GM23338 (cell line): ENCODE measurements around the gene ZPBP2. TPM values are rescaled to one million over a fixed set of nuclear protein-coding genes. Genes with fewer than 3 reads are reported as not detected.

Experiments used
- ATAC-seq: fragments of 200-7000 bp; cut with Tn5 transposase; 3 replicates; pipeline ENCODE4 v1.9.1; 2020
- DNase-seq: peaks from one replicate; pipeline ENCODE4 v3.0.0-alpha.2; 2015; ENCODE audit warnings: low spot score
- H2AFZ ChIP-seq: fragments of 200-600 bp; sonication (generic); 2 replicates; pipeline ENCODE4 v1.8.0; 2016; ENCODE audit warnings: antibody characterized with exemption, mild to moderate bottlenecking, moderate library complexity
- H3F3A ChIP-seq: fragments of 200-600 bp; sonication (generic); replicated peaks from 2 replicates; pipeline ENCODE4 v1.8.0; 2017; ENCODE audit warnings: antibody characterized with exemption, mixed run types, low read depth
- H3K27ac ChIP-seq: fragments of 200-600 bp; sonication (generic); 2 replicates; pipeline ENCODE4 v1.6.1; 2016; ENCODE audit warnings: low read depth
- H3K27me3 ChIP-seq: fragments of 200-600 bp; sonication (generic); 2 replicates; pipeline ENCODE4 v1.8.0; 2016; ENCODE audit warnings: mild to moderate bottlenecking, mixed run types, moderate library complexity; ENCODE audit not compliant: insufficient read depth
- H3K36me3 ChIP-seq: fragments of 200-600 bp; sonication (generic); 2 replicates; pipeline ENCODE4 v1.8.0; 2016; ENCODE audit warnings: mild to moderate bottlenecking; ENCODE audit not compliant: insufficient read depth
- H3K4me1 ChIP-seq: fragments of 200-600 bp; sonication (generic); 2 replicates; pipeline ENCODE4 v1.8.0; 2016; ENCODE audit warnings: mild to moderate bottlenecking, moderate library complexity; ENCODE audit not compliant: insufficient read depth
- H3K4me2 ChIP-seq: fragments of 200-600 bp; sonication (generic); 2 replicates; pipeline ENCODE4 v1.7.1; 2017; ENCODE audit warnings: mixed run types
- H3K4me3 ChIP-seq: fragments of 200-600 bp; sonication (generic); 2 replicates; pipeline ENCODE4 v1.6.1; 2016; ENCODE audit warnings: mixed run types
- H3K79me2 ChIP-seq: fragments of 200-600 bp; sonication (generic); replicated peaks from 2 replicates; pipeline ENCODE4 v1.8.0; 2017; ENCODE audit warnings: mild to moderate bottlenecking; ENCODE audit not compliant: insufficient read depth
- H3K9me2 ChIP-seq: fragments of 200-600 bp; sonication (generic); 2 replicates; pipeline ENCODE4 v1.8.0; 2017; ENCODE audit not compliant: insufficient read depth
- H4K20me1 ChIP-seq: fragments of 200-600 bp; sonication (generic); replicated peaks from 2 replicates; pipeline ENCODE4 v1.8.0; 2017; ENCODE audit warnings: mild to moderate bottlenecking; ENCODE audit not compliant: insufficient read depth
- H3K27ac Mint-ChIP-seq: 2 replicates; pipeline ENCODE4 v1.8.0; 2020; ENCODE audit warnings: inconsistent platforms, mild to moderate bottlenecking, moderate library complexity, mixed read lengths
- H3K27me3 Mint-ChIP-seq: 3 replicates; pipeline ENCODE4 v1.8.0; 2022; ENCODE audit warnings: low read depth, mild to moderate bottlenecking, moderate library complexity, mixed read lengths, inconsistent platforms; ENCODE audit not compliant: insufficient read depth, poor library complexity
- H3K36me3 Mint-ChIP-seq: 3 replicates; pipeline ENCODE4 v1.8.0; 2021; ENCODE audit warnings: low read depth, mild to moderate bottlenecking, inconsistent platforms, moderate library complexity, mixed read lengths
- H3K4me1 Mint-ChIP-seq: 3 replicates; pipeline ENCODE4 v1.8.0; 2020; ENCODE audit warnings: mild to moderate bottlenecking, inconsistent platforms, mixed read lengths
- H3K4me3 Mint-ChIP-seq: 3 replicates; pipeline ENCODE4 v1.8.0; 2021; ENCODE audit warnings: moderate library complexity, mild to moderate bottlenecking, inconsistent platforms, mixed read lengths
- H3K9me3 Mint-ChIP-seq: 3 replicates; pipeline ENCODE4 v1.8.0; 2020; ENCODE audit warnings: moderate library complexity, mild to moderate bottlenecking, inconsistent platforms, mixed read lengths
- CREB1 ChIP-seq: fragments of 250-450 bp; sonication (Bioruptor Pico); IDR thresholded peaks from 2 replicates; pipeline ENCODE4 v1.5.0; 2020; ENCODE audit warnings: low read depth, mild to moderate bottlenecking, moderate library complexity
- ETS1 ChIP-seq: IDR thresholded peaks from 2 replicates; pipeline ENCODE4 v1.6.1; 2016; ENCODE audit warnings: antibody characterized with exemption
- JUNB ChIP-seq: IDR thresholded peaks from one replicate; pipeline ENCODE4 v1.6.1; 2016; ENCODE audit warnings: antibody characterized with exemption; ENCODE audit not compliant: unreplicated experiment
- NANOG ChIP-seq: IDR thresholded peaks from 2 replicates; pipeline ENCODE4 v1.6.1; 2016; ENCODE audit warnings: antibody characterized with exemption, borderline replicate concordance
- ZNF331 ChIP-seq: fragments of 250-450 bp; sonication (Bioruptor Pico); IDR thresholded peaks from 2 replicates; pipeline ENCODE4 v1.5.0; 2020; ENCODE audit warnings: low read depth, mild to moderate bottlenecking, moderate library complexity
- polyA plus RNA-seq: library from polyadenylated mRNA; unstranded; fragments of >200 nt; fragmentation: Nextera tagmentation; extraction: Ambion mirVana; gene quantifications from 2 replicates; pipeline ENCODE4 v1.2.1, GENCODE V29; 2016
- total RNA-seq: library from RNA; depleted of rRNA; stranded (reverse); fragments of >200 nt; shearing (Covaris generic); gene quantifications from 2 replicates; pipeline ENCODE4 v1.2.3, GENCODE V29; 2014
- TF ChIP-seq, protein P1 (sequence below): fragments of 250-450 bp; sonication (Bioruptor Pico); IDR thresholded peaks from 2 replicates; pipeline ENCODE4 v1.5.0; 2020; ENCODE audit warnings: mild to moderate bottlenecking, moderate library complexity

Gene ZPBP2
- total and polyA plus RNA-seq, 2 experiments from 2014 or later, result not detected

DNA sequence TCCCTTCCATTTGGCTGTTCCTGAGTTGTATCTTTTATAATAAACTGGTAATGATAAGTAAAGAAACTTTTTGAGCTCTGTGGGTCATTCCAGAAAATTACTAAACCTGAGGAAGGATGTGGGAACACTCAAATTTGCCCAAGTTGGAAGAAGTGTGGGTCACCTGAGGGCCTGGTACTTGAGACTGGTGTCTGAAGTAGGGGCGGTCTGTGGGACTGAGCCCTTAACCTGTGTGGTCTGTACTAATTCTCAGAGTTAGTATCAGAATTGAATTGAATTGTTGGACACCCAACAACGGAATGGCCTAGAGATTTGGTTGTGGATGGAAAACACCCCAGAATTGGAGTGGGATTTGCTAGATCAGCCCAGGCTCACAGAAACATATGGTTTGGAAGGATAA, 47.0 kb upstream of the ZPBP2 start:
- Mint-ChIP-seq H3K36me3 (peaks cover 26% of the 10 kb centered on the region; the same call in 2 of the 3 replicates), H3K4me1 (0 out of 3 replicates have a peak, but pooled peaks cover 3% of the 10 kb centered on the region), H3K27me3 (peaks cover 2% of the 10 kb centered on the region), H3K27ac (no peak overlapping the region), H3K4me3 (no peak overlapping the region), H3K9me3 (peaks cover 32% of the 10 kb centered on the region)
- Histone ChIP-seq H3K4me1 (no peaks in the 10 kb centered on the region), H3K4me2 (no peak overlapping the region), H2AFZ (no peak overlapping the region), H3K27me3 (no peaks in the 10 kb centered on the region), H3K9me2 (peaks cover 5% of the 10 kb centered on the region; the same call in 1 of the 2 replicates), H3K79me2 (no peaks in the 10 kb centered on the region), H3K27ac (no peak overlapping the region), H3K36me3 (no peaks in the 10 kb centered on the region), H3F3A (no peaks in the 10 kb centered on the region), H3K4me3 (no peak overlapping the region), H4K20me1 (no peaks in the 10 kb centered on the region)
- ATAC-seq (no peak), DNase-seq (no peak)
- TF ChIP-seq ETS1 (no peak), CREB1 (CRISPR knock-in tag) (no peak), ZNF331 (CRISPR knock-in tag) (no peak), JUNB (no peak), NANOG (no peak)
- TF ChIP-seq, protein P1, sequence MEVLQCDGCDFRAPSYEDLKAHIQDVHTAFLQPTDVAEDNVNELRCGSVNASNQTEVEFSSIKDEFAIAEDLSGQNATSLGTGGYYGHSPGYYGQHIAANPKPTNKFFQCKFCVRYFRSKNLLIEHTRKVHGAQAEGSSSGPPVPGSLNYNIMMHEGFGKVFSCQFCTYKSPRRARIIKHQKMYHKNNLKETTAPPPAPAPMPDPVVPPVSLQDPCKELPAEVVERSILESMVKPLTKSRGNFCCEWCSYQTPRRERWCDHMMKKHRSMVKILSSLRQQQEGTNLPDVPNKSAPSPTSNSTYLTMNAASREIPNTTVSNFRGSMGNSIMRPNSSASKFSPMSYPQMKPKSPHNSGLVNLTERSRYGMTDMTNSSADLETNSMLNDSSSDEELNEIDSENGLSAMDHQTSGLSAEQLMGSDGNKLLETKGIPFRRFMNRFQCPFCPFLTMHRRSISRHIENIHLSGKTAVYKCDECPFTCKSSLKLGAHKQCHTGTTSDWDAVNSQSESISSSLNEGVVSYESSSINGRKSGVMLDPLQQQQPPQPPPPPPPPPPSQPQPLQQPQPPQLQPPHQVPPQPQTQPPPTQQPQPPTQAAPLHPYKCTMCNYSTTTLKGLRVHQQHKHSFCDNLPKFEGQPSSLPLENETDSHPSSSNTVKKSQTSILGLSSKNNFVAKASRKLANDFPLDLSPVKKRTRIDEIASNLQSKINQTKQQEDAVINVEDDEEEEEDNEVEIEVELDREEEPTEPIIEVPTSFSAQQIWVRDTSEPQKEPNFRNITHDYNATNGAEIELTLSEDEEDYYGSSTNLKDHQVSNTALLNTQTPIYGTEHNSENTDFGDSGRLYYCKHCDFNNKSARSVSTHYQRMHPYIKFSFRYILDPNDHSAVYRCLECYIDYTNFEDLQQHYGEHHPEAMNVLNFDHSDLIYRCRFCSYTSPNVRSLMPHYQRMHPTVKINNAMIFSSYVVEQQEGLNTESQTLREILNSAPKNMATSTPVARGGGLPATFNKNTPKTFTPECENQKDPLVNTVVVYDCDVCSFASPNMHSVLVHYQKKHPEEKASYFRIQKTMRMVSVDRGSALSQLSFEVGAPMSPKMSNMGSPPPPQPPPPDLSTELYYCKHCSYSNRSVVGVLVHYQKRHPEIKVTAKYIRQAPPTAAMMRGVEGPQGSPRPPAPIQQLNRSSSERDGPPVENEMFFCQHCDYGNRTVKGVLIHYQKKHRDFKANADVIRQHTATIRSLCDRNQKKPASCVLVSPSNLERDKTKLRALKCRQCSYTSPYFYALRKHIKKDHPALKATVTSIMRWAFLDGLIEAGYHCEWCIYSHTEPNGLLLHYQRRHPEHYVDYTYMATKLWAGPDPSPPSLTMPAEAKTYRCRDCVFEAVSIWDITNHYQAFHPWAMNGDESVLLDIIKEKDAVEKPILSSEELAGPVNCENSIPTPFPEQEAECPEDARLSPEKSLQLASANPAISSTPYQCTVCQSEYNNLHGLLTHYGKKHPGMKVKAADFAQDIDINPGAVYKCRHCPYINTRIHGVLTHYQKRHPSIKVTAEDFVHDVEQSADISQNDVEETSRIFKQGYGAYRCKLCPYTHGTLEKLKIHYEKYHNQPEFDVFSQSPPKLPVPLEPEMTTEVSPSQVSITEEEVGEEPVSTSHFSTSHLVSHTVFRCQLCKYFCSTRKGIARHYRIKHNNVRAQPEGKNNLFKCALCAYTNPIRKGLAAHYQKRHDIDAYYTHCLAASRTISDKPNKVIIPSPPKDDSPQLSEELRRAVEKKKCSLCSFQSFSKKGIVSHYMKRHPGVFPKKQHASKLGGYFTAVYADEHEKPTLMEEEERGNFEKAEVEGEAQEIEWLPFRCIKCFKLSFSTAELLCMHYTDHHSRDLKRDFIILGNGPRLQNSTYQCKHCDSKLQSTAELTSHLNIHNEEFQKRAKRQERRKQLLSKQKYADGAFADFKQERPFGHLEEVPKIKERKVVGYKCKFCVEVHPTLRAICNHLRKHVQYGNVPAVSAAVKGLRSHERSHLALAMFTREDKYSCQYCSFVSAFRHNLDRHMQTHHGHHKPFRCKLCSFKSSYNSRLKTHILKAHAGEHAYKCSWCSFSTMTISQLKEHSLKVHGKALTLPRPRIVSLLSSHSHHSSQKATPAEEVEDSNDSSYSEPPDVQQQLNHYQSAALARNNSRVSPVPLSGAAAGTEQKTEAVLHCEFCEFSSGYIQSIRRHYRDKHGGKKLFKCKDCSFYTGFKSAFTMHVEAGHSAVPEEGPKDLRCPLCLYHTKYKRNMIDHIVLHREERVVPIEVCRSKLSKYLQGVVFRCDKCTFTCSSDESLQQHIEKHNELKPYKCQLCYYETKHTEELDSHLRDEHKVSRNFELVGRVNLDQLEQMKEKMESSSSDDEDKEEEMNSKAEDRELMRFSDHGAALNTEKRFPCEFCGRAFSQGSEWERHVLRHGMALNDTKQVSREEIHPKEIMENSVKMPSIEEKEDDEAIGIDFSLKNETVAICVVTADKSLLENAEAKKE, result no peak
